ENCODE data around the gene PLA2G7.

The PLA2G7 gene

GRCh38 chr6:46688117-46688965 lies 46.8 kb downstream of the PLA2G7 start:
- no peak for DNase-seq (ENCODE audit: low read depth)

DNA sequence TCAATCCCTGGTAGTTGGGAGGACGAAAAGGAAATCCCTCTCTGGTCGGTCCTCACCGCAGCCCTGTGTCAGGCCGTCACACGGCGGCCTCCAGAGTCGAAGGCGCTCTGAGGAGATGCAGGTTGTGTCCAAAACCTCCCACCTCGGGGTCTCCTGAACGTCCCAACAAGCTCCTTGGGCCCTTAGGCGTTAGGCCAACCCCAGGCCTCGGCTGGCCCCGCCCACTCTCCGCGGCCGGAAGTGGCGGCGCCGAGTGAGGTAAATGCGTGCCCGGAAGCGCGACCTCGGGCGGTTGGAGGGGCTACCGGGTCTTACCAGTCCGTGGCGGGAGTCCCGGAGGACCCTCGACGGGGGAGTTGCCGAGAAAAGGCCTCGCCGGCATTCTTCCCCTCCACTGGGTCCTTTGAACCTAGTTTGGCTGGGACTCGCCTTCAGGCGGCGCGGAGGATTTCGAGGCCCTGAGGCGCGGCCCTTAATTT lies 47.5 kb downstream of the PLA2G7 start, which contains the start of gene TDRD6:
Gene TDRD6, plus strand, starts transcription at position 267 of the 479 bp plus-strand sequence. CDS start 244 bp downstream, outside the sequence.
- DNase-seq (ENCODE audit: low read depth): no peak

DNA sequence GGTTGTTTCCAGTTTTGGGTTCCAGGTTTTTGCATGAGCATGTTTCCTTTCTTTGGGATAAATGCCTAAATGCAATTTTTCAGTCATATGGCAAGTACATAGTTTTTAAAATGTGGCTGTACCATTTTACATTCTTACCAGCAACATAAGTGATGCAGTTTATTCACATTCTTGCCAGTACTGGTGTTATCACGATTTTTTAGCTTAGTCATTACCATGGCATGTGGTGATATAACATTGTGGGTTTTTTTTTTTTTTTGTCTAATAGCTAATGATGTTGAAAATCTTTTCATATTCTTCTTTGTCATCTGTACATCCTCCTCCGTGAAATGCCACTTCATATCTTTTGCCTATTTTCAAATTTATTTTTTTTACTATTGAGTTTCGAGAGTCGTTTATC lies 50.4 kb downstream of the PLA2G7 start:
- DNase-seq (ENCODE audit: low read depth): no peak

- DNase-seq (ENCODE audit: low read depth): no peak
These were observed 57.9 kb downstream of the PLA2G7 start for GRCh38 chr6:46677314-46677654.

- no peak for DNase-seq (ENCODE audit: low read depth)
These were observed 58.4 kb downstream of the PLA2G7 start for GRCh38 chr6:46676604-46677313.

GRCh38 chr6:46674410-46674809 lies 60.8 kb downstream of the PLA2G7 start:
- DNase-seq (ENCODE audit: low read depth): no peak

DNA sequence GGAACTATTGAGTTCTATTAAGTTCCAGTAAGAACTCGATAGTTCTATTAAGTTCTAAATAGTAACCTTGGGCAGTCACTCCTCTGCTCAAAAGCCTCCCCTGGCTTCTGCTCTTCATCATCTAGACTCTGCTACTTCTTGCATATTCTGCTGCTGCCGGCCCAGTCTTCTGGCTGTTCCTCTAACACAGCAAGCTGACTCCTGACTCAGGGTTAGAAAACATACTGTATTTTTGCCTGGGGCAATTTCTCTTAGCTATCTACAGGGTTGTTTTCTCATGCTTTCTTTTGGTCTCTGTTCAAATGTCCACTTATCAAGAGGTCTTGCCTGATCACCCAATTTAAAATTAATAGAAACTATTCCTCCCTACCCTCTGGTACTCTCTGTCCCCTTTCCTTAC lies 67.8 kb downstream of the PLA2G7 start:
- no peak for DNase-seq (ENCODE audit: low read depth)

DNA sequence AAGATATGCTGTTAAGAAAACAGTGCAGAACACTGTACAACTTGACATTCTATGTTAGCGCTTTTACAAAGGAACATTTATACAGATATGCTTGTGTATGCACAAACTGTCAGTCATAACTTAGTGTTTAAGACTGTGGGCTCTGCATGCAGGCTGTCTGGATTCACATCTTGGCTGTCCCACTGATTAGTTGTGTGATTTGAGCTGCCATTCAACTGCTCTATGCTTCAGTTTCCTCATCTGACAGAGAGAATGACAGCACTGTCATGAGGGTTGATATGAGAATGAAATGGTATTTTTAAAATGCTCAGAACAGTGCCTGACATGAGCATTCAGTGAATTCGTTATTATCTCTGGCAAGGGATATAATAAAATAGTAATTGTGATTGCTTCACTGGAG lies 73.7 kb downstream of the PLA2G7 start:
- no peak for DNase-seq (ENCODE audit: low read depth)

- DNase-seq (ENCODE audit: low read depth): no peak
These were observed 77.5 kb downstream of the PLA2G7 start for GRCh38 chr6:46657642-46658041.

GRCh38 chr6:46655803-46656202 lies 79.4 kb downstream of the PLA2G7 start:
- DNase-seq (ENCODE audit: low read depth): no peak
